CD4-positive, alpha-beta T cell treated with Interleukin-15 for 4 hours (primary cell): ENCODE data around the gene TRABD2A.
"Not testable (repeated sequence)": the region's sequence is repeated elsewhere in the genome, so short reads cannot be mapped to it uniquely, and the experiment has no call there.

Source experiments
- DNase-seq: peaks from one replicate; pipeline ENCODE4 v3.0.0-alpha.2; 2020; ENCODE audit warnings: low spot score

The TRABD2A gene

GRCh38 chr2:84879584-84880394 is 1.1 kb downstream of the TRABD2A start:
- DNase-seq = no peak

GRCh38 chr2:84878896-84879583 is 1.8 kb downstream of the TRABD2A start:
- DNase-seq = no peak

- DNase-seq = no peak
These were observed 2.4 kb downstream of the TRABD2A start for GRCh38 chr2:84878459-84878858.

GRCh38 chr2:84876369-84876768 is 4.5 kb downstream of the TRABD2A start:
- DNase-seq = no peak

GRCh38 chr2:84875619-84876018 is 5.3 kb downstream of the TRABD2A start:
- not testable (repeated sequence) for DNase-seq

GRCh38 chr2:84875213-84875560 is 5.7 kb downstream of the TRABD2A start:
- no peak for DNase-seq

GRCh38 chr2:84874381-84875212 is 6.3 kb downstream of the TRABD2A start:
- no peak for DNase-seq

GRCh38 chr2:84873350-84873749 is 7.5 kb downstream of the TRABD2A start:
- no peak for DNase-seq

GRCh38 chr2:84872691-84873090 is 8.2 kb downstream of the TRABD2A start:
- not testable (repeated sequence) for DNase-seq

GRCh38 chr2:84870306-84870705 is 10.6 kb downstream of the TRABD2A start:
- DNase-seq = no peak

GRCh38 chr2:84868327-84868726 is 12.6 kb downstream of the TRABD2A start:
- not testable (repeated sequence) for DNase-seq

GRCh38 chr2:84866122-84866521 is 14.8 kb downstream of the TRABD2A start:
- no peak for DNase-seq

GRCh38 chr2:84865181-84865783 is 15.6 kb downstream of the TRABD2A start:
- peak; percentile 64 for DNase-seq

GRCh38 chr2:84862006-84862405 is 18.9 kb downstream of the TRABD2A start:
- DNase-seq = no peak

- no peak for DNase-seq
These were observed 19.3 kb downstream of the TRABD2A start for GRCh38 chr2:84861539-84861938.

- no peak for DNase-seq
These were observed 21.9 kb downstream of the TRABD2A start for GRCh38 chr2:84858937-84859336.

GRCh38 chr2:84858123-84858522 is 22.8 kb downstream of the TRABD2A start:
- DNase-seq = no peak

- DNase-seq = no peak
These were observed 23.3 kb downstream of the TRABD2A start for GRCh38 chr2:84857566-84857965.

- DNase-seq = no peak
These were observed 24.1 kb downstream of the TRABD2A start for GRCh38 chr2:84856787-84857186.

- no peak for DNase-seq
These were observed 25.2 kb downstream of the TRABD2A start for GRCh38 chr2:84855731-84856130.

GRCh38 chr2:84854850-84855249 is 26.0 kb downstream of the TRABD2A start:
- DNase-seq = no peak

GRCh38 chr2:84851876-84852275 is 29.0 kb downstream of the TRABD2A start:
- no peak for DNase-seq
